Measurements from ENCODE around the gene ECE1. TPM values are rescaled to one million over a fixed set of nuclear protein-coding genes. Genes with fewer than 3 reads are reported as not detected.
"Not testable (repeated sequence)": the region's sequence is repeated elsewhere in the genome, so short reads cannot be mapped to it uniquely, and the experiment has no call there.

The ECE1 gene
- total RNA-seq, 1 donor from 2014 or later: 90.9 TPM

DNA sequence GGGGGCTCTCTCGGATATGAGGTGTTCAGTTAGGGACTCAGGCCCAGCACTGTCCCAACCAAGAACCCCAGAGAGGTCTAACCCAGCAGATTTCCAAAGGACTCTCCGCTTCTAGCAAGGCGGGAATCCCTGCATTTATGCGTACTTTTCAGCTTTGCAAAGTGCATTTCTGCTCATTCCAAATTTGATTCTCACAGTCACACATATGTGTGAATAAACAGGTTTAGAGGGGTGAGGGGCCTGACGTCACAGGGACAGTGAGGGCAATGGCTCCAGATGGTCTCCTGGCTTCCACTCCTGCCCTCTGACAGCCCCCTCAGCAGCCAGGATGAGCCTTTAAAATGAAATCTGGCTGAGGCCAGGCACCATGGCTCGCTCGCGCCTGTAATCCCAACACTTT is 921 bp upstream of the ECE1 start:
- Histone ChIP-seq H3K4me3 (no peak overlapping the region), H3K36me3 (no peaks in the 10 kb centered on the region), H3K4me1 (peaks cover 66% of the 10 kb centered on the region), H3K27ac (peak overlapping the region; percentile 75), H3K9me3 (no peaks in the 10 kb centered on the region), H3K27me3 (ENCODE audit: low read depth) (no peaks in the 10 kb centered on the region)
- no peak for TF ChIP-seq CTCF (IDR thresholded peaks at IDR 0.05)
- DNase-seq (no peak), ATAC-seq (no peak)
- intact Hi-C loops (cut with DNase I): no loop called here

DNA sequence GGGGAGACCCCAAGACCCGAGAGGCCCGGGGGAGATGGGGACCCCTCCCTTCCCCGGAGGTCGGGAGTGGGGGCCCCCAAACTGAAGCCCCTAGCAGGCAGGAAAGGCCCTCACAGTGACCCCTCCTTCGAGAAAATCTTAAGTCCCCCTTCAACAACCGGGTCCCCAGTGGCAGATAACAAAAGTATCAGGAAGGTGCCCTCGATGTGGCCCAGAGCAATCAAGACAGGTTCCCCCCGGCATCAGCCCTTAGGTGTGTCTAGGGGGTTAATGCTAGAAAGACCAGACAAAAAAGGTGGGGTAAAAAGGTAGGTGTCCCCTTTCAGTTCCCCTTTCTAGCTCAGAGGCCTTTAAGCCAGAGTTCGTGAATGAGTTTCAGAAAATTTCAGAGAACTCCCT is 282 bp upstream of the ECE1 start:
- peaks cover 63% of the 10 kb centered on the region for H3K4me1 ChIP-seq
- ATAC-seq (no peak), DNase-seq (no peak)
- TF ChIP-seq CTCF (IDR thresholded peaks at IDR 0.05): no peak
- no peaks in the 10 kb centered on the region for H3K36me3 ChIP-seq
- H3K27me3 ChIP-seq (ENCODE audit: low read depth): no peaks in the 10 kb centered on the region
- no peaks in the 10 kb centered on the region for H3K9me3 ChIP-seq
- peak overlapping the region; percentile 75 for H3K27ac ChIP-seq
- H3K4me3 ChIP-seq: peak overlapping the region; percentile 73
- intact Hi-C loops (cut with DNase I): no loop called here

DNA sequence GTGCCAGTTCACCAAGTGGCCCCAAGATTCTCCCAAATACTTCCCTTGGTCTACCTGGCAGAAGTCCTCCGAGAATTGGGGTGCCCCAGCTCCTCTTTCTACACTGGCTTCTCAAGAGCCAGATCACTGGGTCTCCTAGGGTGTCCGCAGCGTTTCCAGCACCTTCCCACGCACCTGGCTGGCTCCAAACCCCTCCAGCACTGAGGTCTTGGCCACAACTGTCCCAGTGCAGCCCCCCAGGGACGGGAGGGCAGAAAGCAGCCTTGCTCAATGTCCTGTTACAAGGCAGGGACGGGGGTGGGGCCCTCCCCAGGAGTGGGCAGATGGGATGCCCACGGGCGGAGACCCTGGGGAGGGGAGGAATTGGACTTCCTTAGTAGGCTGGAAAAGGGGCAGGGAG is 1.1 kb downstream of the ECE1 start:
- Histone ChIP-seq H3K9me3 (no peaks in the 10 kb centered on the region), H3K27me3 (ENCODE audit: low read depth) (no peaks in the 10 kb centered on the region), H3K27ac (peak overlapping the region; percentile 75), H3K36me3 (no peaks in the 10 kb centered on the region), H3K4me3 (peak overlapping the region; percentile 73), H3K4me1 (peaks cover 63% of the 10 kb centered on the region)
- no peak for TF ChIP-seq CTCF (IDR thresholded peaks at IDR 0.05)
- ATAC-seq: no peak
- intact Hi-C loops (cut with DNase I): no loop called here
- DNase-seq: no peak

GRCh38 chr1:21287905-21288514 is 2.3 kb downstream of the ECE1 start:
- H3K4me3 ChIP-seq: no peak overlapping the region
- no peak for TF ChIP-seq CTCF (IDR thresholded peaks at IDR 0.05)
- H3K9me3 ChIP-seq: no peaks in the 10 kb centered on the region
- intact Hi-C loops (cut with DNase I): no loop called here
- H3K4me1 ChIP-seq: peaks cover 57% of the 10 kb centered on the region
- no peak overlapping the region for H3K27ac ChIP-seq
- ATAC-seq (no peak), DNase-seq (no peak)
- no peaks in the 10 kb centered on the region for H3K36me3 ChIP-seq
- no peaks in the 10 kb centered on the region for H3K27me3 ChIP-seq (ENCODE audit: low read depth)

- H3K36me3 ChIP-seq; DNase-seq; ATAC-seq; H3K4me3 ChIP-seq; H3K9me3 ChIP-seq; intact Hi-C loops (cut with DNase I); H3K27ac ChIP-seq; H3K27me3 ChIP-seq (ENCODE audit: low read depth): not testable (repeated sequence)
- peaks cover 52% of the 10 kb centered on the region for H3K4me1 ChIP-seq
These were observed 4.9 kb downstream of the ECE1 start for GRCh38 chr1:21285386-21285785.

GRCh38 chr1:21285055-21285372 is 5.2 kb downstream of the ECE1 start:
- intact Hi-C loops (cut with DNase I): no loop called here
- no peak for TF ChIP-seq CTCF (IDR thresholded peaks at IDR 0.05)

More at GRCh38 chr1:21285055-21285372, 5.2 kb downstream of the ECE1 start:
- no peak overlapping the region for H3K27ac ChIP-seq
- ATAC-seq (no peak), DNase-seq (no peak)
- no peaks in the 10 kb centered on the region for H3K9me3 ChIP-seq
- no peaks in the 10 kb centered on the region for H3K27me3 ChIP-seq (ENCODE audit: low read depth)
- no peak overlapping the region for H3K4me3 ChIP-seq
- no peaks in the 10 kb centered on the region for H3K36me3 ChIP-seq
- peaks cover 54% of the 10 kb centered on the region for H3K4me1 ChIP-seq
